Measurements from ENCODE around the gene CLDN17. TPM values are rescaled to one million over a fixed set of nuclear protein-coding genes. Genes with fewer than 3 reads are reported as not detected.

CLDN17 gene
- total and polyA plus RNA-seq, 9 of the 15 experiments (the other 6 are each of a cell fraction or from before 2014, with no cell fraction given): not detected

DNA sequence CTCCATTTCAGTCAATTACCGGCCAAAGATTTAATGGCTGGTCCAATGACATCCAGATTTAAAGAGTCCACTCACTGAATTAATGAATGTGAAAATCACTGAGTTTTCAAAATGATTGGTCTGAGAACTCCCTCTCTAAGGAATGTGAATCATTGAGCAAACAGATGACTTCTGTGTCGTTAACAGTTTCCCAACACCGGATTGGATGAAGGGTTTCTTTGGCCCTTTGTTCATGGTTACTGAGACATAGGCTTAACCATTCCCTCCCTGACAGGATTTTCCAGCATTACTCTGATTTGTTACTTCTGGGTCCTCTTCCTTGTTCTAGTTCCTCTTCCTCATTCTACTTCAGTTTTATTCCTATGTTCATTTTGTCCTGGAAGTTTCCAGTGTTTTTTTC is 1.5 kb upstream of the CLDN17 start (continued):
- TF ChIP-seq, protein P1, sequence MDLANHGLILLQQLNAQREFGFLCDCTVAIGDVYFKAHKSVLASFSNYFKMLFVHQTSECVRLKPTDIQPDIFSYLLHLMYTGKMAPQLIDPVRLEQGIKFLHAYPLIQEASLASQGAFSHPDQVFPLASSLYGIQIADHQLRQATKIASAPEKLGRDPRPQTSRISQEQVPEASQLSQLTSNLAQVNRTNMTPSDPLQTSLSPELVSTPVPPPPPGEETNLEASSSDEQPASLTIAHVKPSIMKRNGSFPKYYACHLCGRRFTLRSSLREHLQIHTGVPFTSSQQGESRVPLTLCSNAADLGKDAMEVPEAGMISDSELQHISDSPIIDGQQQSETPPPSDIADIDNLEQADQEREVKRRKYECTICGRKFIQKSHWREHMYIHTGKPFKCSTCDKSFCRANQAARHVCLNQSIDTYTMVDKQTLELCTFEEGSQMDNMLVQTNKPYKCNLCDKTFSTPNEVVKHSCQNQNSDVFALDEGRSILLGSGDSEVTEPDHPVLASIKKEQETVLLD (IDR thresholded peaks at IDR 0.05): no peak
- no peak for TF ChIP-seq TAF1 (IDR thresholded peaks at IDR 0.05; ENCODE audit: control insufficient read depth, extremely low read depth, insufficient read depth, low read length, severe bottlenecking)
- no peak for TF ChIP-seq ZBTB7A (IDR thresholded peaks at IDR 0.05; ENCODE audit: borderline replicate concordance, control insufficient read depth, low read depth, low read length)
- TF ChIP-seq HMGN3 (IDR thresholded peaks at IDR 0.05; ENCODE audit: borderline replicate concordance, extremely low read depth, insufficient read length, low read depth, low read length): no peak
- TF ChIP-seq MXD1 (CRISPR knock-in tag; IDR thresholded peaks at IDR 0.05; ENCODE audit: borderline replicate concordance, poor library complexity, severe bottlenecking): no peak
- no peak for TF ChIP-seq BRF1 (IDR thresholded peaks at IDR 0.05; ENCODE audit: borderline replicate concordance, extremely low read depth, insufficient read length)
- TF ChIP-seq CTCF (IDR thresholded peaks at IDR 0.05 in 2 of 3, conservative IDR thresholded peaks at IDR 0.05 in 1 of 3; ENCODE audit: insufficient read depth in 2 of 3, low read depth in 1 of 3, low read length in 3 of 3): no peak
